Raji (cell line): Measurements from ENCODE around the gene SELENOT.
A peak's percentile ranks its signal among the peaks of the same experiment; 100 is the strongest.

Experiments
- POLR2A ChIP-seq: IDR thresholded peaks from 2 replicates; pipeline ENCODE4 v1.6.1; 2011; ENCODE audit warnings: low read depth, low read length, control low read depth; ENCODE audit not compliant: insufficient read depth

Gene SELENOT, protein sequence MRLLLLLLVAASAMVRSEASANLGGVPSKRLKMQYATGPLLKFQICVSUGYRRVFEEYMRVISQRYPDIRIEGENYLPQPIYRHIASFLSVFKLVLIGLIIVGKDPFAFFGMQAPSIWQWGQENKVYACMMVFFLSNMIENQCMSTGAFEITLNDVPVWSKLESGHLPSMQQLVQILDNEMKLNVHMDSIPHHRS

DNA sequence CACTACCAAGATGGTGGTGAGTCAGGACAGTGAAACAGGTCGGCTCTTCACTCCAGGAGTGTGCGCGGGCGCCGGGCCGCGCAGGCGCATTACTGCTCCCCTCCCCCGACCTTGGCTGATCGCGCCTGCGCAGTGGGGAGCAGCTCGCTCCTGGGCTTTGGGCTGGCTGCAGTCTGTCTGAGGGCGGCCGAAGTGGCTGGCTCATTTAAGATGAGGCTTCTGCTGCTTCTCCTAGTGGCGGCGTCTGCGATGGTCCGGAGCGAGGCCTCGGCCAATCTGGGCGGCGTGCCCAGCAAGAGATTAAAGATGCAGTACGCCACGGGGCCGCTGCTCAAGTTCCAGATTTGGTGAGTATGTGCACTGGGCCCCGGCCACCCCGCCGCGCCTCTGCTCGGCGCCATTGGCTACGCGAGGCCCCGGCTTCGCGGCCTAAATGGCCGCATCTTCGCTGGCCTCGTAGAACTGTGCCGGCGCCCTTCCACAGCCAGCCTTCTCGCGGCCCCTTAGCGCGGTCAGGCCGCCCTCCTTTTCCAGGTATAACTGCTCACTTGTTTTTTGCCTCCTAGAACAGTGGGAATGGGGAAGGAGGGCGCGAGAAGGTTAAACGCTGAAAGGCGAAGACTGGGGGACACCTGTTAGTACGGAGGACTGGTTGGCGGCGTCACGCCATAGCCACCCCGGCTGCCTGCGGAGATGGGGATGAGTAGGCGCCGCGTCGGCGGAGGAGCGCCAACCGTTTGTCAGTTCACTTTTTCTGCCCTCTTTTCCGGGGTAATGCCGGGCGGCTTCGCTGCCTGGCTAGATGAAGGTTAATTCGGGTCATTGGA, at the start of gene SELENOT:
Gene SELENOT, plus strand, starts transcription at position 169 of the 827 bp plus-strand sequence. Its CDS starts 42 bp downstream, at position 211.
- peak; percentile 99 for TF ChIP-seq POLR2A

DNA sequence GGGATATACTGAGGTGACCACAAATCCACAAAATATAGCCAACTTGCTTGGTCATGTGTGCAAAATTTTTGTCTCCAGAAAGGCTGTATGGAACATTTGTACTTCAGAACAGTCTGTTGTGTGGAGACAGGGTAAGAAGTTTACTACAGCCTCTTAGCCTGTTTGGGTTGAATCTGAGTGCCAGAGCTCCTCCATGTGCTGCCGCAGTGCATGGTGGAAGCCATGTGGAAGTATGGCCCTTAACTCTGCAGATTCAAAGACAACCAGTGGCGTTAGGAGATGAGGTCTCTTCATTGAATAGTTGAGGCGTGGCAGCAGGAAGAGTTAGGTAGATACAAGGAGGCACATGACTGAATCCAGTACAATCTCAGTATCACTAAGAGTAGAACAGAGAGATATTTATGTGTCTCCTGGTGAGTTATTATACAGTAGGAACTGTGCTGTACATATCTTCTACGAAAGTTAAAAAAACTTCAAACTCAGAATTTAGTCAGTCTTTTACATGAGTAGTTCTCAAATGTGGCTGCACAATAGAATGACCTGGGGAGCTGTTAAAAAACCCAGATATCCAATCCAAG, 47.2 kb upstream of the SELENOT start:
- TF ChIP-seq POLR2A: no peak

DNA sequence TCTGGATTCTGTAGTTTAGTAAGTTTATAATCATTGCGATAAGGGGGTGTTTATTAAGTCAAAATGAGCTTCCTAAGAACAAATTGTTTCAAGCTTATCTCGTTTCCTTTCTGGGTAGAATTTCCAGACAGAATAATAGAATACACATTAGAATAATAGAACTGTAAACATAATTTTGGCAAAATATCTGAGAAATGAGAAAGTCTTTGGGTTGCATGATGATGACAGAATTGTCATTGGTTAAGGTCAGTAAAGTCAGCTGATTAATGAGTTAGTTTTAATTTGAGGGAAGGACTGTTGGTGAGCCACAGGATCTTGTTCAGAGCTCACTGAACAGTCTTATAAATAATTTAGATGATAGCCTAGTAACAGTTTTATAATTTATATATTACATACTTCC, 46.3 kb upstream of the SELENOT start:
- TF ChIP-seq POLR2A: no peak

DNA sequence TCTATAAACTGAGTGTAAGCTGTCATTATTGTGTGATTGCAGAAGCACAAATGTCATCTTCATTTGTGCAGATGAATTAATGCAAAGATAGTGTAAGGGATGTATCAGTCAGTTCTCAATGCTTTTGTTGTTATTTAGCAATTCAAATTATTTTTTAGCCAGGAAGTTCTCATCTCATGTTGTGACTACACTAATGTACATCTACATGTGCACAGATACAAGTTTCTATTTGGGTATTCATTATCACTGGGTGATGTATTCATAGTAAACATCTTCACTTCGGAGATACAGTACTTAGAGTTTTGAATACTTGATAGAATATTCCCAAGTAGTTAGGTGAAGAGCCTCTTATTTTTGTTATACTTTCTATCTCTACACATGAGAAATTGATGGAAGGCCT, 45.4 kb upstream of the SELENOT start:
- TF ChIP-seq POLR2A: no peak

DNA sequence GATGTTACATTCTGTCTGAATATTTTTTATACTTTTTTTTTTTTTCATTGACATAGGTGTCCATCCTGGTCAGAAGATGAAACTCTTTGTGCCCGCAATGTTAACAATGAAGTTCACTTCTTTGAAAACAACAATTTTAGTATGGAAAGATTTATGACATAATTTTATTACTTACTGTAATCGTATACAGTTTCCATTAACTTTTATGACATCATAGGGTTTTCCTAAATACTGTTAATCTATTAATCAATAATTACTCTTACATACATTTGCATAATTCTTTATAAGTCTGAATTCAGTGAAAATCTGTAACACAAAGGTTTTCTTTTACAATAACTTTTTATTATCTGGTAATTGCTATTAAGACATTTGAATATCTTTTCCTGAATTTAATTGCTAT, 38.9 kb upstream of the SELENOT start:
- TF ChIP-seq POLR2A: no peak

DNA sequence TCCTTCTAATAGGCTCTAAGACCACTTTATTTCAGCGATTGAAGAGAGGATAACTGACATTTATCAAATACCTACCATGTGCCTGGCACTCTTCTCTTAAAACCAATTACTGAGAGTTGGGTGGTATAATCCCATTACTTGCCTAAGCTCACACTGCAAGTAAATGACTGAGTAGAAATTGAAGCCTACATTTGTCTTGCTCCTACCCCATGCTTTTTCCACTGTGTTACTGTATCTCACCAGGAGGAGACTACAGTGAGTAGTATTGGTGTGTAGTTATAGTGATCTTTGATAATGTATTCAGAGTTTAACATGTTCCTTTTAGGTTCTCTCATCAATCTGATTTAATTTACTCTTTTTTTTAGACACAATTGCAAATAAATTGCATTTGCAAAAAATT, 35.8 kb upstream of the SELENOT start:
- TF ChIP-seq POLR2A: no peak

DNA sequence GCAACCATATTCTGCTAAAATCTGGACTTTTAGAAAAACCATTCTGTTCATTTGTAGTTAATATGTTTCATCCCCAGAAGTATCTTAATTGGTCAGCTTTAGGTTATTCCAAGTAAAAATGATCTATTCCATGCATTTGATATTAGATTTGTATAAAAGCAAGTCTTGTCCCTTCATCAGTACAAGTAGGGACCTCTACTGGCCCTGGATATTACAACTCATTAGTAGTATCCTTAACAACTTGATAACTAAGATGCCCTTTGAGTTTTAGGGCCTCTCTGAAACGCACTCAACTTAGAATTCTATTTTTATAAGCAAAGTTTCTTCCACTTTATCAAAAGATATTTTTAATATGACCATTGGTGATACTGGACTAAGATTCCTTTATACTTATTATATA, 25.3 kb upstream of the SELENOT start:
- TF ChIP-seq POLR2A: no peak

DNA sequence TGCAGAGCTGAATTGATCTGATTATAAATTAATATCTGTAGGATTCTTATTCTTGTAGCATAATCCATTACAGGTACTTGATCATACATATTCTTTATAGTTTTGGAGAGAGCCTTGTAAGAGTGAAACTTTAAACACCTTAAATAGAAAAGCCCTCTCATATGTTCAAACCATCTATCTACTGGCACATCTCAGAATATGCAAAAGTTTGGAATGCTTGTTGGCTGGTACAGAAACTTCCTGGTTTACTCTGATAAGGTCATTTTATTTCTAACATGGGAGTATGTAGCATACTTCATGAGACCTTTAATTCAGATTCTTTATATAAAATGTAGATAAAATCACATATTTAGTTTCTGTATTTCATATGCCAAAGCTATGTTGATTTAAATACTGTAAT, 21.9 kb upstream of the SELENOT start:
- no peak for TF ChIP-seq POLR2A

DNA sequence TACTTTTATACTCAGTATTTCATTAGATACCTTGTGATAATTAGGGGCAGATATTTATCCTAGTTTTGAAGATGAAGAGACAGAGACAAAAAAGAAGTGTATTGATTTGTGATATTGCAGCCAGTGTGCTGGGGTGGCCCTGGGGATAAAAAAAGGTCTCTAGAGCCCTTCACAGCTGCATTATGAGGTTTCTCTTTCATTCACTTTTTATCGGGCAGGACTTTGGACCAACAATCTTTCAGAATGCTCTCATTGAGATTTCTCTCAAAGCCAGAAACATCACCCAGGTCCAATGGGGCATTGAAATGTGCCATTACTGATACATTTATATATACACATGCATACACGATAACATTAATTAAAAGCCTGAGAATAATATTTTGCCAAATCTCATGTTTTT, 20.5 kb upstream of the SELENOT start:
- no peak for TF ChIP-seq POLR2A

DNA sequence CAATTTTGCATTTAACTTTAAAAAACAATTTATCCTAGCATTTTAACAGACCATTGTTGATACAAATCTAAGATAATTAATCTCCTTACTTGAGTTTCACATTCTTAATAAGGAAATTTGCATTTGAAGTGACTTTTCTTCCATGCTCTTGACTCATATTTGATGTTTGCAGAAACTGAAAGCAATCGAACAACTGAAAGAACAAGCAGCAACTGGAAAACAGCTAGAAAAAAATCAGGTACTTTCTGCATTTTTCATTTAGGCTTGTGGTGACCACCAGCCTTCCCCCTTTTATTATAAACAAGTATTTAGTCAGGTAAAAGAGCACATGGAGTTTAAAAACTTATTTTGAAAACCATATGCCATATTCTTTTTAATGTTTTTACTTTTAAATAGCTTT, 20.1 kb upstream of the SELENOT start:
- TF ChIP-seq POLR2A: no peak

DNA sequence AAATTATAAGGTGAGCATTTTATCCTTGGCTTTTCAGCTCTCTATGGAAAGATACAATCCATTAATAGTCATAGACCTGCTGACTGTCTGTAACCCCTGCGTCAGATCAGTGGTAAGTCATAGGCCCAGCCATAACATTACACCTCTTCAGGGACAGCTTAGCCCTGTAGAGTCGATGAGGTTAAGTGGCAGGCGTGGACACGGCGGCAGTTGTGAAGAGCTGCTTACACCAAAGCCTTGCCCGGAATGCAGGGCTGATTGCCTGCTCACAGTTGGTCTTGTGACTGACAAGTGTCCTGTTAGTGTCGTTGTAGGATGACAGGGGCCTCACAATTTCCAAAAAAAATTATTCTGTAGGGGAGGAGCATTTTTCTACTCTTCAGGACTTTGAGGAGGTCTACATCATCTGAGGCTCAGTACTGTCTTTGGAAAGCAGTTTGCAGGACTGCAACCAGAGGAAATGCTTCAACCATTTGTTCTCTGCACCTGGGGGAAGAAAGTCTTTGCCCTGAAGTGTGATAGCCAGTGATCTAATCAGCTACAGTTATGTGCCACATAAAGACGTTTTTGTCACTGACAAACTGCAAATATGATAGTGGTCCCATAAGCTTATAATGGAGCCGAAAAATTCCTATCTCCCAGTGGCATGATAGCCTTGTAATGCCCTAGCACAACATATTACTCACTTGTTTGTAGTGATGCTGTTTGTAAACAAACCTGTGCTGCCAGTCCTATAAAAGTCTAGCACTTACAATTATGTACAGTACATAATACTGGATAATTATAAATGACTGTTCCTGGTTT, 14.9 kb upstream of the SELENOT start:
- TF ChIP-seq POLR2A: no peak

DNA sequence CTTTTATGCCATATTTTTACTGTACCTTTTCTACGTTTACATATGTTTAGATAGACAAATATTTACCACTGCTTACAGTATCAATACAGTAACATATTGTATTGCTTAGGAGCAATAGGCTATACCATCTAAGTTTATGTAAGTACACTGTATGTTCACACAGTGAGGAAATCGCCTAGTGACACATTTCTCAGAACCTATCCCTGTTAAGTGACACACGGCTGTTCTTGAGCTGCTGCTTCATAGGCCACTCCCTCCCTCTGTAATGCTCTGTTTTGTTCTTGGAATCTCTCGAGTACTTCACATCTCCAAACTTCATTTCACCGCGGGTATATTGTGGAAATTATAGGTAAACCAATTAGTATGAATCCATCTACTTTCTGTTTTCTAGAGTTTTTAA, 13.4 kb upstream of the SELENOT start:
- TF ChIP-seq POLR2A: no peak

DNA sequence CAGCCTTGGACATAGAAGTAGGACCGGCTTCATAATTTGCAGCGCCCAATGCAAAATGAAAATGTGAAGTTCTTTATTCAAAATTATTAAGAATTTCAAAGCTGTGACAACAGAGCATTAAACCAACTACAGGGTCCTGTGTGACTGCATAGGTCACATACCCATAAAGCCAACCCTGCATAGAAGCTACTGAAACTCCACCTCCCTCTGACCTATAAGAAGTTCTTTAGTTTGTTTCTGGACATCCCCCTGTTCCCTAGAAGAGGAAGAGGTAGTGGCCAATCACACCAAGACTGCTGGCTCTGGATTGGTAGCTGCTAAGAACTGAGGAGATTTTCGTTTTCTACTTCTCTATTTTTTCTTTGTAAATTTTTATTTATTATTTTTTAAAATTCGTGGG, 9.0 kb upstream of the SELENOT start:
- no peak for TF ChIP-seq POLR2A

DNA sequence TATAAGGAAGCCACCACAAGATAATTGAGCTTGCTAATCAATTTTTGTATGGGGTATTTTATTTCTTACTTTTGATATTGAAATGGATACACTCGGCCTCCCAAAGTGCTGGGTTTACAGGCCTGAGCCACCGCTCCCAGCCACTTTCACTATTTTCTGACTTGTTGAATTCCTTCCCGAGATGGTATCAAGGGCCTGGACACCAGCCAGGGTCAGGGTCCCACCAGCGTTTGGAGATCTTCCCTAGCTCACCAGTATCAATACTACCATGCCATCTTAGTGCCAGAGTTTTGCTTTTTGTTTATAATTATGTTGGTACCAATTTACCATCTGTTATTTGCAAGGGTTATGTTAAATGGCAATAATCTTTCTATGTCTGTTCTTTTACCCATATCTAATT, 5.5 kb upstream of the SELENOT start:
- no peak for TF ChIP-seq POLR2A

DNA sequence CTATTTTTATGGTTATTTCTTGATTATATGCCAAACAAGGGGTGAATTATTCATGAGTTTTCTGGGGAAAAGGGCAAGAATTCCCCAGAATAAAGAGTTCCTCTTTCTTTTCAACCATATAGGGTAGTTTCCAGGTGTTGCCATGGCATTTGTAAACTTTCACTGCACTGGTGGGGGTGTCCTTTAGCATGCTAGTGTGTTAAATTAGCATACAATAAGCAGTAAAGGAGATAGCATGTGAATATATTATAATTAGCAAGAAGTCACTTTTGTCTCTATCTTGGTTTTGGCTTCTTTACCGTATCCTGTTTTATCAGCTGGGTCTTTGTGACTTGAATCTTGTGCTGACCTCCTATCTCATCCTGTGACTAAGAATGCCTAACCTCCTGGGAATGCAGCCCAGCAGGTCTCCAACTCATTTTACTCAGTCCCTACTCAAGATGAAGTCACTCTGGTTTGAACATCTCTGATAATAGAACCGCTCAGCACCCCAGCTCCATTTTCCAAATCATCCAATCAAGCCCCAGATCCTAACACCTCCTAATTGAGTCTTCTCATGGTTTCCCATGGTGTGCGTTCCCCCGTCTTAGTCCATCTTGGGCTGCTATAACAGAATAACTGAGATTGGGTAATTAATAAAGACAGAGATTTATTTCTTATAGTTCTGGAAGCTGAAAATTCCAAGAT, 3.4 kb upstream of the SELENOT start:
- no peak for TF ChIP-seq POLR2A

DNA sequence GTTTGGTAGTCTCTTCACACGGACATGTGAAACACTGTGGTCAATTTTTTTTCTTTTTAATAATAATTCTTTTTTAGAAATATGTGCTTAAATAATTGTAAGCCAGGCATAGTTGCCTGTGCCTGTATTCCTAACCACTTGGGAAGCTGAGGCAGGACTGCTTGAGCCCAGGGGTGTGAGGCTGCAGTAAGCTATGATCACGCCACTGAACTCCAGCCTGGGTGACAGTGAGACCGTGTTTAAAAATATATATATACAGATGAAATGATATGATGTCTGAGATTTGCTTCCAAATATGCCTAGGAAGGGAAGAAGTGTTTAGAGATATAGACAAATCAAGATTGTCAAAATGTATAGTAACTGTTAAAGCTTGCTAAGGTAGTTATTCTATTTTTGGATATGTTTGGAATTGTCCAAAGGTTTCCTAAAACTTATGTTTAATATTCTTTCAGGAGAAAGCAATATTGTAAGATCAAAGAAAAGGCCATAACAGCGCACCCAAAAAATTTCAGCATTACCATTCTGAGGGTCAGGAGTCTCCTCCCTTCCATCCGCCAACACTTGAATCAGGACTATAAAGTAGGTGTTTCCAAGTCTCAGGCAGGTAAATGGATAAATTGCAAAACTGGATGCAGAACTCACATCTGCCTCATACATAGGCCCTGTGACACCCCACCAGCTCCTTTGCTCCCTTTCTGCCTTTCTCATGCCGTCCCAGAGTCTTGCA, 532 bp upstream of the SELENOT start:
- no peak for TF ChIP-seq POLR2A
